ENCODE data around the gene RAPGEF4.

Gene RAPGEF4

DNA sequence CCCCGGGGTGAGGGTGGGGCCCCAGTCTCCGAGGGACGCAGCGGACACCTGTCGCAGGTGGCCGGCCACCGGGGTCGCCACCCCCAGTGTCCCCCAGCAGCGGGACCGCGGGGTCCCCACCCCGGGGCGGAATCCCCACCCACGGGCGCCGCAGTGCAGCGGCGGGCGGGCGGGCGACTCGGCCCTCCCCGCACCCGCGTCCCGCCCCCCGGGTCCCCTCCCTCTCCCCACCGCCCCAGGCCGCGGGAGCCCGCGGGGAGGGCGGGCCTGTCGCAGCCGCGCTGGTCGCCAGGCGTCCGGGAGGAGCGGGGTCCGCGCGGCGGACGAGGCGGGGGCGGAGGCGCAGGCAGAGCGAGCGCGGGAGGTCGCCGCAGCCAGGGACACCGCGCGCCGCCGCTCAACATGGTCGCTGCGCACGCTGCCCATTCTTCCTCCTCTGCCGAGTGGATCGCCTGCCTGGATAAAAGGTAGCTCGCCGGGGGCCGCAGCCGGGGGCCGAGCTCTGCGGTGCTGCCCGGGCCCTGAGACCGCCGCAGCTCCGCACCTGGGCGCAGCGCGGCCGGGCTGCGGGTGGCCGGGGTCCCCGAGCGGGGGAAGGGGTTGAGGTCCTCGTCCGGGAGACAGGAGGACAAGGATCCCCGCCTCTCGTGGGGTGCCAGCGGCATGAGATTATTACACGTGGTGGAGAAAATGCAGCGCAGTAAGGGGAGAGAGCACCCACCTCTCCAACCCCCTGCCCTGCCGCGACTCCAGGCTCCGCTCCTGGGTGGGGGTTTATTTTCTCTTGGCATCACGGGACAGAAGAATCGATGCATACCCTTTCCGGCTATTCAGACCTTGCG lies at the start of gene RAPGEF4:
Gene RAPGEF4, plus strand, starts transcription at position 264 of the 842 bp plus-strand sequence. Its CDS starts 139 bp downstream, at position 403.
- peak; percentile 20 for DNase-seq (ENCODE audit: extremely low spot score)
- CTCF ChIA-PET, result interaction anchor here (1.8 kb wide), 1 partner anchor 9 kb away, joined by 5 read pairs; no protein-coding TSS in a partner anchor
- POLR2A ChIA-PET, result no interaction called here
- no peak for TF ChIP-seq CTCF (IDR thresholded peaks at IDR 0.05; ENCODE audit: control extremely low read depth, extremely low read depth, low read depth, missing control alignments)

- DNase-seq (ENCODE audit: extremely low spot score), result no peak
- POLR2A ChIA-PET, result no interaction called here
- no peak for TF ChIP-seq CTCF (IDR thresholded peaks at IDR 0.05; ENCODE audit: control extremely low read depth, extremely low read depth, low read depth, missing control alignments)
- CTCF ChIA-PET, result no interaction called here
Measured at GRCh38 chr2:172693037-172693436, 42.6 kb upstream of the RAPGEF4 start.

GRCh38 chr2:172693529-172694455 lies 41.9 kb upstream of the RAPGEF4 start:
- POLR2A ChIA-PET, result no interaction called here
- DNase-seq (ENCODE audit: extremely low spot score), result no peak
- TF ChIP-seq CTCF (IDR thresholded peaks at IDR 0.05; ENCODE audit: control extremely low read depth, extremely low read depth, low read depth, missing control alignments), result no peak
- CTCF ChIA-PET, result interaction anchor here (1.1 kb wide), 1 partner anchor 14 kb away, joined by 3 read pairs; no protein-coding TSS in a partner anchor

DNA sequence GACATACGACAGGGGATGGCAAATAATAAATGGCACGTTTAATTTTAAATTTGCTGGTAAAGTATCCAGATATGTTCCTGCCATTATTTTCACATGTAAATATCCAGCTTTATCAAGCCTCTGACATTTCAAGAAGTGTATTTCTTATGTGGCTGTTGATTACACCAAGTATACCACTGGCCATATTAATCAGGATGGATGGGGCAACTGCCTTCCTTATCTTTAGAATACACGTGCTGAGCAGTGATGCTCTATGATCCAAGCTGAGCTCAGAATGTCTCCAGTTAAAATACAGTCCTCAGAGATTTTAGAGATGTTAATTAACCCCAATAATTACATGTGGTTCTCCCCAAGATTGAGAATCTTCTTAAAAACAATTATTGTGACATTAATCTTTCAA lies 38.3 kb upstream of the RAPGEF4 start:
- POLR2A ChIA-PET, result no interaction called here

DNA sequence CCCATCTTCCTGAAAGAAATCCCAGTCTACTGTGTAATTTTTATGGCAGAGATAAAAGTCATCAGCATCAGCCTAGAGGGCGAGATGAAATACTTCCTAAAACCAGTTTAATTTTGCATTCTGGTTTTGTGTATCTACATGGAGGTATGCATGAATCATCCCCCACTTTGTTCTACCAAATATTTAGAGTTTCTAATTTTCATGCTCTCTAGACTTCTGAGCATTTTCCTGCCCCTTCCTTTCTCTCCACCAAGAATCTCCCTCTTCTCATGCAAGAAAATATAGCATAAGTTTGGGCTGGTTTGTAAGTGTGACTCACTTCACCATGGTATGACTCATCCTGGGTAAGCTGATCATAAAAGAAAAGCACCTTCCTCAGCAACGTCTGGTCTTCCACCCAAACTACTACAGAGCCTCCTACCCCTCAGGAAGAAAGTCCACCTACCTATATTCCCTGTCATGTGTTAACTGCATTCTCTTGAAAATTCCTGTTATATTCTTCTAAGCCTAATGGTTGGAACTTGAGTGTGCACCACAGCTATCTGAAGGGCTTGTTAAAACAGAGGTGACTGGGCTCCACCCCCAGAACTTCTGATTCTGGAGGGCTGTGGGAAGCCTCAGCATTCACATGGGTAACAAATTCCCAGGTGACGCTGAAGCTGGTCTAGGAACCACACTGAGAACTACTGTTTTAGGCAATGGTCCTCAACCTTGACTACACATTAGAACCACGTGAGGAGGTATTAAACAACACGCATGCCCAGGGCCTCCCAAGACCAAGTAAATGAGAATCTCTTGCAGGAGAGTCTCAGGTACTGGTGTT lies 37.4 kb upstream of the RAPGEF4 start:
- DNase-seq (ENCODE audit: extremely low spot score), result peak; percentile 42
- ChIA-PET CTCF (interaction anchor here (1.1 to 2.4 kb wide), 3 partner anchors 11 to 79 kb away, joined by 3 to 6 read pairs (median 5); no protein-coding TSS in a partner anchor), POLR2A (no interaction called here)
- TF ChIP-seq CTCF (IDR thresholded peaks at IDR 0.05; ENCODE audit: control extremely low read depth, extremely low read depth, low read depth, missing control alignments), result no peak

More for the DNA sequence above, 38.3 kb upstream of the RAPGEF4 start:
- TF ChIP-seq CTCF (IDR thresholded peaks at IDR 0.05; ENCODE audit: control extremely low read depth, extremely low read depth, low read depth, missing control alignments), result no peak
- CTCF ChIA-PET, result interaction anchor here (0.7 to 2.4 kb wide), 3 partner anchors 10 to 23 kb away, joined by 5 to 6 read pairs (median 5); no protein-coding TSS in a partner anchor
- DNase-seq (ENCODE audit: extremely low spot score), result no peak

Measured in GM10248 (cell line).